H1 (cell line): ENCODE measurements around the gene ZSWIM6. TPM values are rescaled to one million over a fixed set of nuclear protein-coding genes. Genes with fewer than 3 reads are reported as not detected.

Source experiments
- CTCF ChIA-PET: fragments of 300-600 bp; sonication (Branson Sonifier 250); formaldehyde crosslinking; loops from one replicate; lab custom pipeline; 2021; ENCODE audit not compliant: partially characterized antibody; lab: Charles Lee
- POLR2A ChIA-PET: fragments of 300-600 bp; sonication (Branson Sonifier 250); formaldehyde crosslinking; loops from one replicate; lab custom pipeline; 2021; ENCODE audit warnings: inconsistent platforms; ENCODE audit not compliant: partially characterized antibody; lab: Charles Lee
- DNase-seq, 2 experiments: peaks; one replicate each; pipeline versions ENCODE4 v3.0.0 to v3.0.0-alpha.2; 2010 to 2022; ENCODE audit warnings: low spot score in 2 of 2, low read depth in 1 of 2, mixed read lengths in 1 of 2
- FAIRE-seq: peaks from 2 replicates; lab custom pipeline; 2011; peaks lifted over from hg19 to GRCh38; lab: Jason Lieb, UNC
- H2AFZ ChIP-seq: 2 replicates; pipeline ENCODE4 v1.8.1; 2012; ENCODE audit warnings: low read length, inconsistent platforms
- H2AK5ac ChIP-seq: 2 replicates; pipeline ENCODE4 v1.6.1; 2013; ENCODE audit warnings: low read depth, low read length
- H2BK120ac ChIP-seq: replicated peaks from 2 replicates; pipeline ENCODE3; 2013; ENCODE audit warnings: low read depth, low read length, inconsistent platforms
- H2BK12ac ChIP-seq: 2 replicates; pipeline ENCODE4 v1.6.1; 2013; ENCODE audit warnings: low read depth, low read length
- H2BK15ac ChIP-seq: 2 replicates; pipeline ENCODE4 v1.6.1; 2013; ENCODE audit warnings: low read length
- H2BK20ac ChIP-seq: 2 replicates; pipeline ENCODE4 v1.6.1; 2013; ENCODE audit warnings: low read length
- H2BK5ac ChIP-seq: 2 replicates; pipeline ENCODE4 v1.6.1; 2013; ENCODE audit warnings: low read depth, low read length
- H3K14ac ChIP-seq: 2 replicates; pipeline ENCODE4 v1.6.1; 2013; ENCODE audit warnings: inconsistent platforms; ENCODE audit not compliant: insufficient read length
- H3K18ac ChIP-seq: 2 replicates; pipeline ENCODE4 v1.6.1; 2013; ENCODE audit warnings: low read length; ENCODE audit errors: extremely low read depth
- H3K23ac ChIP-seq: 2 replicates; pipeline ENCODE4 v1.6.1; 2013; ENCODE audit warnings: inconsistent platforms; ENCODE audit not compliant: insufficient read length
- H3K23me2 ChIP-seq: 2 replicates; pipeline ENCODE4 v1.6.1; 2013; ENCODE audit warnings: low read depth, low read length
- H3K27ac ChIP-seq: 2 replicates; pipeline ENCODE4 v1.6.1; 2011; ENCODE audit warnings: low read depth, low read length, inconsistent platforms
- H3K27me3 ChIP-seq, 4 experiments: replicated peaks in 1 of 4; 1 replicate in 1 of 4; 2 replicates in 3 of 4; pipeline versions ENCODE4 v1.6.1 to v1.8.1; 2011 to 2013; ENCODE audit warnings: low read length in 3 of 4, mild to moderate bottlenecking in 3 of 4, inconsistent platforms in 2 of 4, mixed read lengths in 2 of 4, moderate library complexity in 1 of 4; ENCODE audit not compliant: control insufficient read depth in 3 of 4, insufficient read depth in 3 of 4; ENCODE audit errors: extremely low read depth in 1 of 4
- H3K36me3 ChIP-seq, 4 experiments: 2 replicates each; pipeline versions ENCODE4 v1.6.1 to v1.8.1; 2011 to 2013; ENCODE audit warnings: mild to moderate bottlenecking in 4 of 4, low read length in 3 of 4, moderate library complexity in 2 of 4, control low read depth in 1 of 4, inconsistent platforms in 1 of 4; ENCODE audit not compliant: insufficient read depth in 4 of 4, control insufficient read depth in 2 of 4
- H3K4ac ChIP-seq: replicated peaks from 2 replicates; pipeline ENCODE3; 2013; ENCODE audit warnings: low read length, low read depth, mixed read lengths, inconsistent platforms; ENCODE audit not compliant: insufficient read length
- H3K4me1 ChIP-seq, 4 experiments: replicated peaks in 1 of 4; 1 replicate in 1 of 4; 2 replicates in 3 of 4; pipeline versions ENCODE4 v1.6.1 to v1.8.1; 2011 to 2013; ENCODE audit warnings: low read length in 3 of 4, inconsistent platforms in 2 of 4, mixed read lengths in 1 of 4; ENCODE audit not compliant: insufficient read depth in 4 of 4, control insufficient read depth in 3 of 4
- H3K4me2 ChIP-seq, 2 experiments: 2 replicates each; pipeline versions ENCODE4 v1.6.1 to v1.8.1; 2011 to 2013; ENCODE audit warnings: low read depth in 2 of 2, low read length in 2 of 2, control low read depth in 1 of 2, inconsistent platforms in 1 of 2, mild to moderate bottlenecking in 1 of 2; ENCODE audit not compliant: insufficient read depth in 1 of 2
- H3K4me3 ChIP-seq, 4 experiments: fragments of 200-600, 300-600 bp in 1 of 4; sonication (generic), shearing (Covaris generic), sonication (Bioruptor Twin) in 1 of 4; 2 replicates each; pipeline versions ENCODE4 v1.5.1 to v1.8.1; 2011 to 2016; ENCODE audit warnings: low read length in 4 of 4, low read depth in 3 of 4, control low read depth in 2 of 4, inconsistent platforms in 2 of 4, mild to moderate bottlenecking in 2 of 4, mixed read lengths in 1 of 4, moderate library complexity in 1 of 4; ENCODE audit not compliant: insufficient read depth in 2 of 4; ENCODE audit errors: extremely low read depth in 1 of 4
- H3K56ac ChIP-seq: replicated peaks from 2 replicates; pipeline ENCODE3; 2013; ENCODE audit warnings: low read depth, mild to moderate bottlenecking, mixed read lengths, low read length, inconsistent platforms; ENCODE audit not compliant: insufficient read length
- H3K79me1 ChIP-seq: 2 replicates; pipeline ENCODE4 v1.6.1; 2013; ENCODE audit warnings: low read depth, low read length, control low read depth
- H3K79me2 ChIP-seq, 2 experiments: 2 replicates each; pipeline versions ENCODE4 v1.6.1 to v1.8.1; 2012 to 2013; ENCODE audit warnings: low read length in 2 of 2, mild to moderate bottlenecking in 2 of 2, inconsistent platforms in 1 of 2; ENCODE audit not compliant: insufficient read depth in 2 of 2, control insufficient read depth in 1 of 2
- H3K9ac ChIP-seq, 4 experiments: replicated peaks in 1 of 4; 1 replicate in 1 of 4; 2 replicates in 3 of 4; pipeline versions ENCODE4 v1.6.1 to v1.8.1; 2011 to 2013; ENCODE audit warnings: low read depth in 3 of 4, low read length in 3 of 4, control low read depth in 2 of 4, mild to moderate bottlenecking in 2 of 4, moderate library complexity in 2 of 4, inconsistent platforms in 1 of 4; ENCODE audit errors: extremely low read depth in 1 of 4
- H3K9me3 ChIP-seq, 2 experiments: 2 replicates each; pipeline versions ENCODE4 v1.6.1 to v1.8.1; 2012 to 2013; ENCODE audit warnings: mild to moderate bottlenecking in 2 of 2, moderate library complexity in 2 of 2, control low read depth in 1 of 2, inconsistent platforms in 1 of 2, low read depth in 1 of 2, low read length in 1 of 2, mixed read lengths in 1 of 2; ENCODE audit not compliant: insufficient read depth in 2 of 2
- H4K20me1 ChIP-seq, 2 experiments: replicated peaks in 1 of 2; 2 replicates each; pipeline versions ENCODE3 to v1.8.1; 2011 to 2013; ENCODE audit warnings: inconsistent platforms in 2 of 2, low read length in 2 of 2, mild to moderate bottlenecking in 1 of 2; ENCODE audit not compliant: insufficient read depth in 2 of 2, control insufficient read depth in 1 of 2
- H4K5ac ChIP-seq: 2 replicates; pipeline ENCODE4 v1.6.1; 2013; ENCODE audit warnings: low read length, low read depth, mixed read lengths, inconsistent platforms; ENCODE audit not compliant: insufficient read length
- H4K8ac ChIP-seq: 2 replicates; pipeline ENCODE4 v1.8.0; 2013; ENCODE audit warnings: mild to moderate bottlenecking, moderate library complexity, low read length, inconsistent platforms; ENCODE audit not compliant: insufficient read depth; ENCODE audit errors: extremely low read depth
- H4K91ac ChIP-seq: replicated peaks from 2 replicates; pipeline ENCODE3; 2013; ENCODE audit warnings: low read length, mixed read lengths, inconsistent platforms; ENCODE audit not compliant: insufficient read length
- BACH1 ChIP-seq: IDR thresholded peaks from 2 replicates; pipeline ENCODE4 v1.6.1; 2012; ENCODE audit warnings: low read length, improper control_type of control experiment
- BRCA1 ChIP-seq: IDR thresholded peaks from 2 replicates; pipeline ENCODE4 v1.6.1; 2012; ENCODE audit warnings: low read depth, low read length, improper control_type of control experiment
- CBX8 ChIP-seq: fragments of 300-800, 300-1000 bp; sonication (generic); IDR thresholded peaks from 2 replicates; pipeline ENCODE4 v1.7.1; 2016; ENCODE audit warnings: low read depth, low read length, borderline replicate concordance
- CHD2 ChIP-seq: IDR thresholded peaks from 2 replicates; pipeline ENCODE4 v1.6.1; 2012; ENCODE audit warnings: low read length, improper control_type of control experiment
- JUND ChIP-seq: IDR thresholded peaks from 2 replicates; pipeline ENCODE4 v1.6.1; 2011; ENCODE audit warnings: mild to moderate bottlenecking, improper control_type of control experiment, low read length
- MAFK ChIP-seq: IDR thresholded peaks from 2 replicates; pipeline ENCODE4 v1.6.1; 2012; ENCODE audit warnings: low read depth, mild to moderate bottlenecking, improper control_type of control experiment, low read length
- RBBP5 ChIP-seq: IDR thresholded peaks from 2 replicates; pipeline ENCODE4 v1.7.1; 2012; ENCODE audit warnings: low read depth, mild to moderate bottlenecking, inconsistent platforms, low read length, moderate library complexity, borderline replicate concordance
- RFX5 ChIP-seq: IDR thresholded peaks from 2 replicates; pipeline ENCODE4 v1.6.1; 2011; ENCODE audit warnings: low read depth, low read length, improper control_type of control experiment, borderline replicate concordance
- RNF2 ChIP-seq: fragments of 200-900, 300-1000 bp; sonication (generic); IDR thresholded peaks from 2 replicates; pipeline ENCODE4 v1.7.1; 2016; ENCODE audit warnings: borderline replicate concordance, low read depth, mild to moderate bottlenecking, antibody characterized with exemption, low read length; ENCODE audit not compliant: poor library complexity, severe bottlenecking; ENCODE audit errors: missing control alignments
- SP2 ChIP-seq: IDR thresholded peaks from 2 replicates; pipeline ENCODE4 v1.6.1; 2012; ENCODE audit warnings: mild to moderate bottlenecking, low read length, inconsistent platforms
- SUZ12 ChIP-seq: fragments of 200-600 bp; sonication (generic); IDR thresholded peaks from 2 replicates; pipeline ENCODE4 v1.6.1; 2012; ENCODE audit warnings: mild to moderate bottlenecking, inconsistent platforms, low read length, moderate library complexity, mixed read lengths
- TAF1 ChIP-seq: IDR thresholded peaks from 2 replicates; pipeline ENCODE4 v1.6.1; 2011; ENCODE audit warnings: mild to moderate bottlenecking, low read depth, low read length
- WGBS, 2 experiments: shearing (Covaris generic) in 1 of 2; methylation state at CpG; one replicate each; pipeline versions ENCODE4 v1.1.6 to v1.1.7; 2013 to 2015; ENCODE audit warnings: low lambda C conversion rate in 2 of 2, mixed read lengths in 2 of 2, inconsistent platforms in 1 of 2, low coverage in 1 of 2, missing lambda C conversion rate in 1 of 2; ENCODE audit not compliant: insufficient replicate concordance in 2 of 2, insufficient coverage in 1 of 2, insufficient read length in 1 of 2; ENCODE audit errors: extremely low coverage in 1 of 2, missing lambda C conversion rate in 1 of 2; 5-methylcytosine and 5-hydroxymethylcytosine counted together
- polyA plus RNA-seq, 7 experiments: library from polyadenylated mRNA; depleted of rRNA in 3 of 7; stranded (reverse) in 5 of 7; unstranded in 2 of 7; fragments of >200 nt in 5 of 7; fragments of 200-250 nt in 2 of 7; gene quantifications; 1 replicate in 5 of 7; 2 replicates in 1 of 7; 4 replicates in 1 of 7; pipeline versions ENCODE4 v1.2.1 to v1.2.3, GENCODE V29; 2011 to 2013; ENCODE audit warnings: missing spikeins in 2 of 7, mixed read lengths in 2 of 7
- total RNA-seq: library from RNA; stranded (reverse); fragmentation: NEBNext Ultra II Directional; extraction: Animal tissue kit (Norgen Biotek cat#: 25700); gene quantifications from 2 replicates; pipeline ENCODE4 v1.2.1, GENCODE V29; 2021

ZSWIM6 gene
- total and polyA plus RNA-seq, 2 of the 8 experiments (the other 6 are each of a cell fraction or from before 2014, with no cell fraction given): 7.9 to 12.4 TPM

DNA sequence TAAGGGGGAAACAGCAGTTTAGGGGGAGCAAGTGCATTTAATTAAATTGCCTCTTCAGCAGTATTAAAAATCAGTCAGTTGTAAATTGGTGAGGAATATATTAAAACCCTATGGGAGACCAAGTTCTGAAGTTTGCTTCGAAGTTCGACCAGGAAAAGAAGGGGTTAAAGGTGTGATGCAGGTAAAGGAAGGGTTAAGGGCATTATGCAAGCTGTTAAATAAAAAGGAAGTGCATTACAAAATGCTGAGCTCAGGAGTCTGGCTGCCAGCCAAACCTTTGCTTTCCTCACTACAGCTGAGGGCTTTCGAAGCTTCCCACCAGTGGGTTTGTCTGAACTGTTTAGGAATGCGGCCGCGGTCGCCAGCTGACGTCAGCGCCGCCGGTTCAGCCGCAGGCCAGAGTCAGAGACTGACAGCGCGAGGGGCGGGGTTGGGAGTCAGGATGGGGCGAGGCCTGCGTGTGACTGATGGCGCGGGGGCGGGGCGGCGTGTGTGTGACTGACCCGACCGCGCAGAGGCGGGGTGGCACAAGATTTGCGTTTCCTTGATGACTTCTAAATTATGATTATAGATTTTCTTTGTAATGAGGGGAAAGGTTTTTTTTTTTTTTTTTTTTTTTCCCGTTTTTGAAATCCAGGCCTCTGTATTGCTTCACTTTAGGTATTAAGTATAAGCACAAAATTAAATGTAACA is 76.6 kb downstream of the ZSWIM6 start:
- H2BK5ac ChIP-seq: no peak overlapping the region
- 1% methylated on average over 27 of the region's 28 CpGs; no CpG with 5 or more reads in 1 of the 2 experiments for WGBS, 2 experiments
- no peak overlapping the region for H2BK15ac ChIP-seq
- H4K8ac ChIP-seq: no peak overlapping the region
- H3K79me2 ChIP-seq: peaks cover 0 to 53% of the 10 kb centered on the region in 2 experiments; a peak in 2 of 4 replicates
- no peaks in the 10 kb centered on the region for H3K36me3 ChIP-seq
- no peak overlapping the region for H2BK12ac ChIP-seq
- peaks cover 0 to 2% of the 10 kb centered on the region in 2 experiments for H4K20me1 ChIP-seq
- no peak overlapping the region for H3K4ac ChIP-seq
- H2AK5ac ChIP-seq: no peak overlapping the region
- no peaks in the 10 kb centered on the region for H3K27me3 ChIP-seq
- H3K9ac ChIP-seq: peak overlapping the region in 2 of 4 experiments; percentile 16 to 38; a peak in 1 of 7 replicates
- H3K4me1 ChIP-seq: peaks cover 2 to 16% (median 7%) of the 10 kb centered on the region in 4 experiments; a peak in 4 of 7 replicates
- no peak overlapping the region for H4K91ac ChIP-seq
- H4K5ac ChIP-seq: no peak overlapping the region
- peak overlapping the region; percentile 51 to 79 (median 60) for H3K4me3 ChIP-seq
- H3K14ac ChIP-seq: no peak overlapping the region
- ChIA-PET CTCF (interaction anchor here (0.8 kb wide), 1 partner anchor 7 kb away, joined by 4 read pairs; no protein-coding TSS in a partner anchor), POLR2A (interaction anchor here (1.7 kb wide), 1 partner anchor 77 kb away, joined by 4 read pairs; the partner anchor contains the start of gene ZSWIM6)
- peak overlapping the region; percentile 67 to 76 for H3K4me2 ChIP-seq
- 0 out of 2 replicates have a peak overlapping the region, but pooled peaks have one; percentile 27 for H3K18ac ChIP-seq
- no peaks in the 10 kb centered on the region for H3K23me2 ChIP-seq
- FAIRE-seq (peak; percentile 52), DNase-seq (peak; percentile 88 to 94)
- no peak overlapping the region for H2BK120ac ChIP-seq
- H3K27ac ChIP-seq: no peak overlapping the region
- H3K56ac ChIP-seq: no peak overlapping the region
- no peaks in the 10 kb centered on the region for H3K9me3 ChIP-seq
- H3K23ac ChIP-seq: no peak overlapping the region
- H3K79me1 ChIP-seq: no peaks in the 10 kb centered on the region; the same call in 1 of the 2 replicates
- H2BK20ac ChIP-seq: no peak overlapping the region
- H2AFZ ChIP-seq: no peak overlapping the region
- TF ChIP-seq TAF1 (peak; percentile 40; the same call in 1 of the 2 replicates), SP2 (no peak), RBBP5 (peak; percentile 58; the same call in 1 of the 2 replicates), RFX5 (no peak), SUZ12 (no peak), CBX8 (no peak), RNF2 (no peak), MAFK (peak; percentile 83; the same call in 1 of the 2 replicates), CHD2 (no peak), BRCA1 (no peak), BACH1 (no peak), JUND (peak; percentile 43; the same call in 1 of the 2 replicates)
